ENCODE data around the gene GPR108. TPM values are rescaled to one million over a fixed set of nuclear protein-coding genes. Genes with fewer than 3 reads are reported as not detected.

The GPR108 gene
- total and polyA plus RNA-seq, 2 of the 13 experiments (the other 11 are each of a cell fraction or from before 2014, with no cell fraction given): 36.4 to 63.0 TPM

DNA sequence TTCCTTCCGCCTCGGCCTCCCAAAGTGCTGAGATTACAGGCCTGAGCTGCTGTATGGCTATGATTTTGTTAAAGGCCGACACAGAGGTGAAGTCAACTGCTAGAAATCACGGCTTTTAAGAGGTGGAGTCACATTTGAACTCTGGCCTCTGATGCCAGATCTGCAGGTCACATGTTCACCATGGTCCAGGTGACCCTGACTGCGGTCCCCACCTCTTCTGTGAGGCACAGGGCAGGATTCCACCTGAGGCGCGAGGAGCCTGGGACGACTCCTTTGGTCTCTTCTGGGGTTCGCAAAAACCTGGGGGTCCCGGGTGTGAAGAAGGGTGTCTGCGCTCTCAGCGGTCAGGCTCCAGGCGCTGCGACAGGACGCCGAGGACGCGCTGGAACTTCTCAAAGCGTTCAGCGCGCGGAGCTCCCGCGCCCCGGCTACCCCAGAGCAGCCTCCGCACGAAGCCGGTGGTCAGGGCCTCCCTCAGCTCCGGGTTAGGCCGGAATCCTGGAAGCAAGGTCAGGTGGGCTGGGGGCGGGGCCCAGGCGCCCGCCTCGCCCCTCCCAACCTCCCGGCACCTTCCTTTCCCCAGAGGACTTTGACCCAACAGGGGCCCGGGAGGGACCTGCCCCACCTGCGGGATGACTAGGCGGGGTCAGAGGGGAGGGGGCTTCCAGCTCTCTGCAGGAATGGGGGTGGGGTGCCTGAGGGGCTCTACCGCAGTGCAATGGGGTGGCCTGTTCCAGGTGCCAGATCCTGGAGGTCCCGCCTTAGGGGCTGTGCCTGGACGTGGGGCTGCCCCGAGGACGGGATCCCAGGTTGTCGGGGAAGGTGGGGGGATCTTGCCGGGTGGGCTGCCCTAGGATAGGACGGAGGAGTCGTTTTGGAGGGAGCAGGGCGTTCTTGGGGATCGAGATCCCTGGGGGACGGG lies 15.1 kb upstream of the GPR108 start (continued):
- TF ChIP-seq NONO (IDR thresholded peaks at IDR 0.05) (no peak), NONO (CRISPR knock-in tag; conservative IDR thresholded peaks at IDR 0.05) (peak; percentile 41; the same call in 1 of the 2 replicates), ZNF550 (CRISPR knock-in tag; IDR thresholded peaks at IDR 0.05; ENCODE audit: borderline replicate concordance) (no peak), ZNF772 (CRISPR knock-in tag; IDR thresholded peaks at IDR 0.05) (peak; percentile 72; the same call in 1 of the 2 replicates), ZKSCAN8 (CRISPR knock-in tag; IDR thresholded peaks at IDR 0.05; ENCODE audit: borderline replicate concordance) (no peak), RNF2 (conservative IDR thresholded peaks at IDR 0.05; ENCODE audit: low read depth) (no peak; the same call in 1 of the 2 replicates), ZFX (CRISPR knock-in tag; IDR thresholded peaks at IDR 0.05; ENCODE audit: low read depth) (peak; percentile 77), POLR2G (IDR thresholded peaks at IDR 0.05; ENCODE audit: low read depth, low read length) (peak; percentile 77), ZNF33B (CRISPR knock-in tag; IDR thresholded peaks at IDR 0.05) (0 out of 2 replicates have a peak, but pooled peaks have one; percentile 38), ZNF350 (CRISPR knock-in tag; IDR thresholded peaks at IDR 0.05; ENCODE audit: borderline replicate concordance, low read depth) (peak; percentile 83)
- TF ChIP-seq, protein P1, sequence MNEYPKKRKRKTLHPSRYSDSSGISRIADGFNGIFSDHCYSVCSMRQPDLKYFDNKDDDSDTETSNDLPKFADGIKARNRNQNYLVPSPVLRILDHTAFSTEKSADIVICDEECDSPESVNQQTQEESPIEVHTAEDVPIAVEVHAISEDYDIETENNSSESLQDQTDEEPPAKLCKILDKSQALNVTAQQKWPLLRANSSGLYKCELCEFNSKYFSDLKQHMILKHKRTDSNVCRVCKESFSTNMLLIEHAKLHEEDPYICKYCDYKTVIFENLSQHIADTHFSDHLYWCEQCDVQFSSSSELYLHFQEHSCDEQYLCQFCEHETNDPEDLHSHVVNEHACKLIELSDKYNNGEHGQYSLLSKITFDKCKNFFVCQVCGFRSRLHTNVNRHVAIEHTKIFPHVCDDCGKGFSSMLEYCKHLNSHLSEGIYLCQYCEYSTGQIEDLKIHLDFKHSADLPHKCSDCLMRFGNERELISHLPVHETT (CRISPR knock-in tag; conservative IDR thresholded peaks at IDR 0.05): 0 out of 2 replicates have a peak, but pooled peaks have one; percentile 59
- TF ChIP-seq, protein P2, sequence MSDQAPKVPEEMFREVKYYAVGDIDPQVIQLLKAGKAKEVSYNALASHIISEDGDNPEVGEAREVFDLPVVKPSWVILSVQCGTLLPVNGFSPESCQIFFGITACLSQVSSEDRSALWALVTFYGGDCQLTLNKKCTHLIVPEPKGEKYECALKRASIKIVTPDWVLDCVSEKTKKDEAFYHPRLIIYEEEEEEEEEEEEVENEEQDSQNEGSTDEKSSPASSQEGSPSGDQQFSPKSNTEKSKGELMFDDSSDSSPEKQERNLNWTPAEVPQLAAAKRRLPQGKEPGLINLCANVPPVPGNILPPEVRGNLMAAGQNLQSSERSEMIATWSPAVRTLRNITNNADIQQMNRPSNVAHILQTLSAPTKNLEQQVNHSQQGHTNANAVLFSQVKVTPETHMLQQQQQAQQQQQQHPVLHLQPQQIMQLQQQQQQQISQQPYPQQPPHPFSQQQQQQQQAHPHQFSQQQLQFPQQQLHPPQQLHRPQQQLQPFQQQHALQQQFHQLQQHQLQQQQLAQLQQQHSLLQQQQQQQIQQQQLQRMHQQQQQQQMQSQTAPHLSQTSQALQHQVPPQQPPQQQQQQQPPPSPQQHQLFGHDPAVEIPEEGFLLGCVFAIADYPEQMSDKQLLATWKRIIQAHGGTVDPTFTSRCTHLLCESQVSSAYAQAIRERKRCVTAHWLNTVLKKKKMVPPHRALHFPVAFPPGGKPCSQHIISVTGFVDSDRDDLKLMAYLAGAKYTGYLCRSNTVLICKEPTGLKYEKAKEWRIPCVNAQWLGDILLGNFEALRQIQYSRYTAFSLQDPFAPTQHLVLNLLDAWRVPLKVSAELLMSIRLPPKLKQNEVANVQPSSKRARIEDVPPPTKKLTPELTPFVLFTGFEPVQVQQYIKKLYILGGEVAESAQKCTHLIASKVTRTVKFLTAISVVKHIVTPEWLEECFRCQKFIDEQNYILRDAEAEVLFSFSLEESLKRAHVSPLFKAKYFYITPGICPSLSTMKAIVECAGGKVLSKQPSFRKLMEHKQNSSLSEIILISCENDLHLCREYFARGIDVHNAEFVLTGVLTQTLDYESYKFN (CRISPR knock-in tag; conservative IDR thresholded peaks at IDR 0.05): peak; percentile 91
- TF ChIP-seq, protein P3, sequence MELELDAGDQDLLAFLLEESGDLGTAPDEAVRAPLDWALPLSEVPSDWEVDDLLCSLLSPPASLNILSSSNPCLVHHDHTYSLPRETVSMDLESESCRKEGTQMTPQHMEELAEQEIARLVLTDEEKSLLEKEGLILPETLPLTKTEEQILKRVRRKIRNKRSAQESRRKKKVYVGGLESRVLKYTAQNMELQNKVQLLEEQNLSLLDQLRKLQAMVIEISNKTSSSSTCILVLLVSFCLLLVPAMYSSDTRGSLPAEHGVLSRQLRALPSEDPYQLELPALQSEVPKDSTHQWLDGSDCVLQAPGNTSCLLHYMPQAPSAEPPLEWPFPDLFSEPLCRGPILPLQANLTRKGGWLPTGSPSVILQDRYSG (CRISPR knock-in tag; IDR thresholded peaks at IDR 0.05): 0 out of 2 replicates have a peak, but pooled peaks have one; percentile 38
- TF ChIP-seq, protein P4, sequence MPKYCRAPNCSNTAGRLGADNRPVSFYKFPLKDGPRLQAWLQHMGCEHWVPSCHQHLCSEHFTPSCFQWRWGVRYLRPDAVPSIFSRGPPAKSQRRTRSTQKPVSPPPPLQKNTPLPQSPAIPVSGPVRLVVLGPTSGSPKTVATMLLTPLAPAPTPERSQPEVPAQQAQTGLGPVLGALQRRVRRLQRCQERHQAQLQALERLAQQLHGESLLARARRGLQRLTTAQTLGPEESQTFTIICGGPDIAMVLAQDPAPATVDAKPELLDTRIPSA (CRISPR knock-in tag; IDR thresholded peaks at IDR 0.05; ENCODE audit: borderline replicate concordance): 0 out of 2 replicates have a peak, but pooled peaks have one; percentile 46
- TF ChIP-seq, protein P5, sequence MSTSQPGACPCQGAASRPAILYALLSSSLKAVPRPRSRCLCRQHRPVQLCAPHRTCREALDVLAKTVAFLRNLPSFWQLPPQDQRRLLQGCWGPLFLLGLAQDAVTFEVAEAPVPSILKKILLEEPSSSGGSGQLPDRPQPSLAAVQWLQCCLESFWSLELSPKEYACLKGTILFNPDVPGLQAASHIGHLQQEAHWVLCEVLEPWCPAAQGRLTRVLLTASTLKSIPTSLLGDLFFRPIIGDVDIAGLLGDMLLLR (CRISPR knock-in tag; IDR thresholded peaks at IDR 0.05): peak; percentile 84; the same call in 1 of the 2 replicates
- TF ChIP-seq, protein P6, sequence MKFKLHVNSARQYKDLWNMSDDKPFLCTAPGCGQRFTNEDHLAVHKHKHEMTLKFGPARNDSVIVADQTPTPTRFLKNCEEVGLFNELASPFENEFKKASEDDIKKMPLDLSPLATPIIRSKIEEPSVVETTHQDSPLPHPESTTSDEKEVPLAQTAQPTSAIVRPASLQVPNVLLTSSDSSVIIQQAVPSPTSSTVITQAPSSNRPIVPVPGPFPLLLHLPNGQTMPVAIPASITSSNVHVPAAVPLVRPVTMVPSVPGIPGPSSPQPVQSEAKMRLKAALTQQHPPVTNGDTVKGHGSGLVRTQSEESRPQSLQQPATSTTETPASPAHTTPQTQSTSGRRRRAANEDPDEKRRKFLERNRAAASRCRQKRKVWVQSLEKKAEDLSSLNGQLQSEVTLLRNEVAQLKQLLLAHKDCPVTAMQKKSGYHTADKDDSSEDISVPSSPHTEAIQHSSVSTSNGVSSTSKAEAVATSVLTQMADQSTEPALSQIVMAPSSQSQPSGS (CRISPR knock-in tag; IDR thresholded peaks at IDR 0.05): 0 out of 2 replicates have a peak, but pooled peaks have one; percentile 29
- TF ChIP-seq, protein P7, sequence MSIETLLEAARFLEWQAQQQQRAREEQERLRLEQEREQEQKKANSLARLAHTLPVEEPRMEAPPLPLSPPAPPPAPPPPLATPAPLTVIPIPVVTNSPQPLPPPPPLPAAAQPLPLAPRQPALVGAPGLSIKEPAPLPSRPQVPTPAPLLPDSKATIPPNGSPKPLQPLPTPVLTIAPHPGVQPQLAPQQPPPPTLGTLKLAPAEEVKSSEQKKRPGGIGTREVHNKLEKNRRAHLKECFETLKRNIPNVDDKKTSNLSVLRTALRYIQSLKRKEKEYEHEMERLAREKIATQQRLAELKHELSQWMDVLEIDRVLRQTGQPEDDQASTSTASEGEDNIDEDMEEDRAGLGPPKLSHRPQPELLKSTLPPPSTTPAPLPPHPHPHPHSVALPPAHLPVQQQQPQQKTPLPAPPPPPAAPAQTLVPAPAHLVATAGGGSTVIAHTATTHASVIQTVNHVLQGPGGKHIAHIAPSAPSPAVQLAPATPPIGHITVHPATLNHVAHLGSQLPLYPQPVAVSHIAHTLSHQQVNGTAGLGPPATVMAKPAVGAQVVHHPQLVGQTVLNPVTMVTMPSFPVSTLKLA (IDR thresholded peaks at IDR 0.05): no peak
